BJ (cell line): ENCODE measurements around the gene RPS6KA2. TPM values are rescaled to one million over a fixed set of nuclear protein-coding genes. Genes with fewer than 3 reads are reported as not detected.

Source experiments
- CTCF ChIA-PET: fragments of 350-600 bp; formaldehyde crosslinking; extraction: SDS; loops from one replicate; lab custom pipeline; 2021; ENCODE audit warnings: antibody characterized with exemption, inconsistent platforms; lab: Yijun Ruan, JAX
- POLR2A ChIA-PET: fragments of 300-600 bp; sonication (Branson Sonifier 250); formaldehyde crosslinking; extraction: SDS; loops from one replicate; lab custom pipeline; 2021; ENCODE audit warnings: antibody characterized with exemption; lab: Charles Lee
- DNase-seq: peaks from one replicate; pipeline ENCODE4 v3.0.0-alpha.2; 2011; ENCODE audit warnings: low read depth
- H3K27me3 ChIP-seq: 2 replicates; pipeline ENCODE4 v1.6.0; 2011; ENCODE audit warnings: low read length; ENCODE audit not compliant: control insufficient read depth, insufficient read depth
- H3K36me3 ChIP-seq: 2 replicates; pipeline ENCODE4 v1.5.1; 2011; ENCODE audit warnings: low read length; ENCODE audit not compliant: control insufficient read depth, insufficient read depth
- H3K4me3 ChIP-seq: 2 replicates; pipeline ENCODE4 v1.5.1; 2011; ENCODE audit warnings: low read depth, mild to moderate bottlenecking, control low read depth, low read length
- polyA plus RNA-seq: library from polyadenylated mRNA; depleted of rRNA; stranded (reverse); fragments of >200 nt; gene quantifications from 2 replicates; pipeline ENCODE4 v1.2.3, GENCODE V29; 2011
- TF ChIP-seq, protein P1 (sequence below): IDR thresholded peaks from 2 replicates; pipeline ENCODE4 v1.5.1; 2011; ENCODE audit warnings: low read depth, mild to moderate bottlenecking, control low read depth, inconsistent platforms, low read length, moderate library complexity; ENCODE audit not compliant: insufficient read depth

The RPS6KA2 gene
- polyA plus RNA-seq, 1 experiment: 80.8 TPM

DNA sequence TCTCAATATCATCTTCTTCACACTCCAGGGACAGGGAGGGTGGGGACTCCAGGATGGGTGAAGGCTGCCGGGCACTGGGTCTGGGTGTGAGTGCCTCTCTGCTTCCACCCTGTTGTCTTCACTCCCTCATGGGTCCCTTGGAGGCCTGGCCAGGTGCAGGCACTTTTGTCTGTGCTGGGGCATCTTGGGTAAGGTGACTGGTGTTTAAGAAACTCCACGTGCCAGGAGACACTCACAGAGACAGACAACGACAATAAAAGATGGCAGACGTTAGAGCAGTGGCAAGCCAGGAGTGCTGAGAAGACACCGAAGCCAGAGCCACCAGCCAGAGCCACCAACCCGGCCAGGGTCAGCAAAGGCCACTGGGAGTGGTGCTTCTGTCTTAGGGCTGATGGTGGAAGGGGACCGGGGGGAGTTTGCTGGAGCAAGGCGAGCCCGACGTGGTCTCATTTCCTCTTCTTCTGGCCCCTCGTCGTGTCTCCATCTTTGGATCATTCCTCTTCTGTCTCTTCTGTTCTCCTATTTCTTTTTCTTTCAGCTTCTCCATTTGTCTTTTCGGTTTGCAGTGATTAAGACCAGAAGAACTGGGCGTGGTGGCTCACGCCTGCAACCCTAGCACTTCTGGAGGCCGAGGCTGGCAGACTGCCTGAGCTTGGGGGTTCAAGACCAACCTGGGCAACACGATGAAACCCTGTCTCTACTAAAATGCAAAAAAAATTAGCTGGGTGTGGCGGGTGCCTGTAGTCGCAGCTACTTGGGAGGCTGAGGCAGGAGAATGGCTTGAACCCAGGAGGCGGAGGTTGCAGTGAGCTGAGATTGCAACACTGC is 131.3 kb downstream of the RPS6KA2 start:
- POLR2A ChIA-PET: no interaction called here
- Histone ChIP-seq H3K36me3 (peaks cover 24% of the 10 kb centered on the region), H3K4me3 (no peak overlapping the region), H3K27me3 (no peaks in the 10 kb centered on the region)
- CTCF ChIA-PET: no interaction called here
- TF ChIP-seq, protein P1, sequence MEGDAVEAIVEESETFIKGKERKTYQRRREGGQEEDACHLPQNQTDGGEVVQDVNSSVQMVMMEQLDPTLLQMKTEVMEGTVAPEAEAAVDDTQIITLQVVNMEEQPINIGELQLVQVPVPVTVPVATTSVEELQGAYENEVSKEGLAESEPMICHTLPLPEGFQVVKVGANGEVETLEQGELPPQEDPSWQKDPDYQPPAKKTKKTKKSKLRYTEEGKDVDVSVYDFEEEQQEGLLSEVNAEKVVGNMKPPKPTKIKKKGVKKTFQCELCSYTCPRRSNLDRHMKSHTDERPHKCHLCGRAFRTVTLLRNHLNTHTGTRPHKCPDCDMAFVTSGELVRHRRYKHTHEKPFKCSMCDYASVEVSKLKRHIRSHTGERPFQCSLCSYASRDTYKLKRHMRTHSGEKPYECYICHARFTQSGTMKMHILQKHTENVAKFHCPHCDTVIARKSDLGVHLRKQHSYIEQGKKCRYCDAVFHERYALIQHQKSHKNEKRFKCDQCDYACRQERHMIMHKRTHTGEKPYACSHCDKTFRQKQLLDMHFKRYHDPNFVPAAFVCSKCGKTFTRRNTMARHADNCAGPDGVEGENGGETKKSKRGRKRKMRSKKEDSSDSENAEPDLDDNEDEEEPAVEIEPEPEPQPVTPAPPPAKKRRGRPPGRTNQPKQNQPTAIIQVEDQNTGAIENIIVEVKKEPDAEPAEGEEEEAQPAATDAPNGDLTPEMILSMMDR: no peak
- DNase-seq: no peak

DNA sequence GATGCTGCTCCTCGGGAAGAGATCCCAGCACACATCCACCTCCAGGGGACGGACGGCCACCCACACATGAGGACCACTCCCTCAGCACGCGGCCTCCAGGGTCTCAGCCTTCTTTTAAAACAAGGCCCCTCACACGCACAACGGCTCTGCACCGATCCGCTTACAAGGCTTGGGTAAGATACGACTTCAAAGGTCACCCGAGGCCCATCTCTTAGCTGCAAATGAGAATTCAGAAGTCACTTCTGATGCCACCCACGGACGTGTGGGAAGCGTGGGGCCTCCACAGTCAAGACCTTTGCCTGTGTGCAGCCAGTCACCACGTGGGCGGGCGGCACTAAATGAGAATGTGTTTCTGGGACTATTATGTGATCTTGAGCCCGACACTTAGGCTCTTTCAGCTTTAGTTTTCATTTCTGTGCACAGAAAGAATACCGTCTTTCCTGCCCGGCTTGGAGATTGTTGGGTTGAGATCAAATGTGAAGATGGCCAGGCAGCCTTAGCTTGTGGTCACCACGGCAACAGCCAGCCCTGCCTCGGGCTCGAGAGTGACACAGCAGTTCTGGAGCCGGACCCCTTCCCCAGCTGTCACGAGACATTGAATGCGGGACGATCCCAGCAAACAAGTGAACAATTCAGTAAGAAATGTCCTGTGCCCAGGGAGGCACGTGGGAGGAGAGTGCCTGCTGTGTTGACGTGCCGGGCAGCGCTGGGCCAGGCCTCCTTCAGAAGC is 132.1 kb downstream of the RPS6KA2 start:
- ChIA-PET CTCF (no interaction called here), POLR2A (no interaction called here)
- TF ChIP-seq, protein P1: no peak
- peaks cover 25% of the 10 kb centered on the region for H3K36me3 ChIP-seq
- no peaks in the 10 kb centered on the region for H3K27me3 ChIP-seq
- H3K4me3 ChIP-seq: no peak overlapping the region
- no peak for DNase-seq

DNA sequence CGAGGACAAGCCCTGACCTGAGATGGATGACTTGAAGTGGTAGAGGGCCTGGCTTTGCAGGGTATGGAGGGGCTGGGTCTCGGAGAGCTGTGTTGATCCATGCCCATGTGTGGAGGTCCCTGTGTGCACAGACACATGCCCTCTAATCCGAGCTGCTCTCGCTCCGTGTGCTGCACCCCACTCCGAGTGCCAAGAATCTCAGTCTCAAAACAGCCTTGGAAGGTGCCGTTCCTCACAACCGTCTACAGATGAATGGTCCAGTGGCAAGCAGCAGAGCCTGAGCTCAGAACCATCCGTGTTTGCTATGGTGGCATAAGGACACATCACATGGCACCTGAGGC is 133.0 kb downstream of the RPS6KA2 start:
- DNase-seq: no peak
- Histone ChIP-seq H3K36me3 (peaks cover 22% of the 10 kb centered on the region), H3K27me3 (no peaks in the 10 kb centered on the region), H3K4me3 (no peak overlapping the region)
- TF ChIP-seq, protein P1: no peak
- ChIA-PET POLR2A (no interaction called here), CTCF (no interaction called here)

DNA sequence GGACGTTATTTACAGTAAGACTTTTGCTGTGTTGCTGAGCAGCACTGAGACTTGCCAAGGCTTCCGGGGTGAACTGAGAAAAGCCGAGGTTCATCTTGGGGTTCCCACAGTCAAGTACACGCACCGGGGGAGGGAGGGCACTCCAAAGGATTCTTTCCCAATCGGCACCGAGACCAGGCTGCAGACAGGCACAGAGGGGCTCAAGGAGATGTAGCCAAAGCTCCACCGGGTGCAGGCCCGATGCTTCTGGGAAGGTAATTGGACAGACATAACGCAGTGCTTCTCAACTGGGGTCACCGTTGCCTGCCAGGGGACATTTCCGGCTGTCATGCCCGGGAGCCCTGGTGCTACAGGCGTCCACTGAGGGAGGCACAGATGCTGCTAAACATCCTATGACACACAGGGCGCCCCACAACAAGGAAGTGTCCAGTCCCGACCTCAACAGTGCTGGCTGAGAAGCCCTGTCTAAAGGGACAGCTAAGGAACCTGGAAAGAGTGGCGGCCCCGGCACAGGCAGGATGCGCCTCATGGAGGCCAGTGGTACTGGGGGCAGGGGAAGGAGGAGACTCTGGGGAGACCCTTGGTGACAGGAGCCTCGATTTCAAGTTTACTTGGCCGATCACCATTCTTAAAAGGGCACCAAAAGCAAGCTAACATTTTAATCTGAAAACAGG is 133.5 kb downstream of the RPS6KA2 start:
- CTCF ChIA-PET: no interaction called here
- H3K4me3 ChIP-seq: no peak overlapping the region
- POLR2A ChIA-PET: no interaction called here
- peaks cover 22% of the 10 kb centered on the region for H3K36me3 ChIP-seq
- TF ChIP-seq, protein P1: no peak
- no peaks in the 10 kb centered on the region for H3K27me3 ChIP-seq
- DNase-seq: no peak
